ENCODE measurements around the gene ELF1.

- no peak for TF ChIP-seq EP300 (IDR thresholded peaks at IDR 0.05; ENCODE audit: borderline replicate concordance in 1 of 2, control insufficient read depth in 1 of 2, low read depth in 2 of 2, low read length in 2 of 2)
- TF ChIP-seq ZNF24 (IDR thresholded peaks at IDR 0.05) = no peak
- TF ChIP-seq ZZZ3 (IDR thresholded peaks at IDR 0.05; ENCODE audit: control insufficient read depth, insufficient read length, low read depth) = no peak
These were observed 39.4 kb upstream of the ELF1 start for GRCh38 chr13:41058295-41059070.
